ENCODE data around the gene ITGB6. TPM values are rescaled to one million over a fixed set of nuclear protein-coding genes. Genes with fewer than 3 reads are reported as not detected.
"Not testable (repeated sequence)": the region's sequence is repeated elsewhere in the genome, so short reads cannot be mapped to it uniquely, and the experiment has no call there.

ITGB6 gene
- total RNA-seq, 2 experiments from 2014 or later, result not detected

DNA sequence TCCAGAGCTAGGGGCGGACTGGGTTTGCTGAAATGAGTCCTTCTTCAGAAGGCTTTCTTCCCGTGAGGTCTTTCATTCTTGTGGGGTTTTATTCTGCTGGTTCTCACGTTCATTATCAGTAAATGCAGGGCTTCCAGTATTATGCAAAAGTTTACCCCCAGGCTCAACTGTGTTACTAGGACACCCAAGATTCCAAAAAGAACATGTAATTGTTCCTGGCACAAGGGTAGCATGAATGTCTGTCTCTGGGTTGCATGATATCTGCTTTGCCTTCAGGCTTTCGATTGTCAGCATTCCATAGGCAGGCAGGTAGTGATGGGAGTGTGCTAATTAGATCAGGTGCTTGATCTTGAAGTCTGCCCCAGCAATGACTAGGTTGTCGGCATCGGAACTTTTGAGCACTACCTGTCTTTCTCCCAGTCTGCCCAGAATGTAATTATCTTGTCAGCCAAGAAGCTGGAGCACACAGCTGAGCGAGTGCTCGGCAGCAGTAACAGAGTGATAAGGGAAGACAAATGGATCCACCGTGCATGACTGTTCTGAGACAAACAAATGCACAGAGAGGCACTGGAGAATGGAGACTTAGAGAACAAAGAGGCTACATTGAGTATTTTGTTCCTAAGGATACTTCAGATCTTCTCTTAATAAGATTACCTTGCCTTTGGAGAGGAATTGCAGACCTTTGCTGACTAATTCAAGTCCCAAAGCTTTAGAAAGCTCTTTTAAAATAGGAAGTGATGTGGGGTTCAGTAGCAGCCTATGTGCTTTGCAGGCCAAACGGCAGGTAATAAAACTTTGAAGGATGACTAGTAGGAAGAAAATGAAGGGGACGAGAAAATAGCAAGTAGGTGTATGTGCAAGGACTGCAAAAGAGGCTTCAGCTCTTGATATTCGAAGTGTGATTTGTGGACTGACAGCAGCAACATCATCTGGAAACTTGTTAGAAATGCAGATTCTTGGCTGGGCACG is 41.9 kb downstream of the ITGB6 start:
- CTCF ChIA-PET, result no interaction called here
- Mint-ChIP-seq H3K36me3 (no peaks in the 10 kb centered on the region), H3K27me3 (peaks cover 2% of the 10 kb centered on the region), H3K9me3 (ENCODE audit: low read depth) (no peaks in the 10 kb centered on the region), H3K27ac (no peak overlapping the region), H3K4me3 (no peak overlapping the region), H3K4me1 (no peaks in the 10 kb centered on the region)
- ATAC-seq (no peak), DNase-seq (no peak)

DNA sequence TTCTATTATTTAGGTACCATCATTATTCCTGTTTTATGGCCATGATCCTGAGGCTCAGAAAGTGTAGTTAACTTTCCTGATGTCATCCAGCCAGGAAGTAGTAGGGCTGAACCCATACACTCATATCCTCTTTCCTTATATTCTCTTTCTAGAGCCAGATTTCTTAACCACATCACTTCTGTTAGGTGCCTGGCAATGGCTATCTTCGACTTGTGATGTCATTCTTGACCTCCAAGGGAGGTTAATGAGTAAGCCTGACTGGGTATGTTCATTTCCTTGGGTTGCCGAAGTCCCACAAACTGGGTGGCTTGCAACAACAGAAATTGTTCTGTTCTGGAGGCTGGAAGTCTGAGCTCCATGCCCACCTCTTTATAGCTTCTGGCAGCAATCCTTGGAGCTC is 43.4 kb downstream of the ITGB6 start:
- Mint-ChIP-seq H3K27ac (no peak overlapping the region), H3K27me3 (peaks cover 13% of the 10 kb centered on the region), H3K9me3 (ENCODE audit: low read depth) (no peaks in the 10 kb centered on the region), H3K4me1 (no peaks in the 10 kb centered on the region), H3K36me3 (no peaks in the 10 kb centered on the region), H3K4me3 (no peak overlapping the region)
- ATAC-seq, result no peak
- DNase-seq, result no peak
- CTCF ChIA-PET, result no interaction called here

DNA sequence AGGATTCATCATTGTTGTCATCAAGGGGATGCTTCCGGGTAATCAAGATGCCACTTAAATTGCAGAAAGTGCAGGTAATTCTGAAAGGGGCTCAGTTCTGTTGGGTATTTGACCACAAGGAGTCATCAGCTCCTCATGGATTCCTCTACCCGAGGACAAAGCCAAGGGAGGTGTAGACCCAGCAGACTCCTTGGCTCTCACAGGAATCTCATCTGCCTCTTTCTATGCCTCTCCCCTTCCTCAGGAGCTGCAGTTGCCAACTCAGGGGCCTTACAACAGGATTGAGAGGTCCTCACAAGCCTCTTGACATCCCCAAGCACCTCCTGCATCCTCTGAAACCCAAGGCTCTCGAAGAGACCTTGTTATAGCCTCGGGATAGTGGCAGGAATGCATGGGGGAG is 44.0 kb downstream of the ITGB6 start:
- CTCF ChIA-PET, result no interaction called here
- ATAC-seq, result no peak
- H3K27me3 Mint-ChIP-seq, result peaks cover 18% of the 10 kb centered on the region
- H3K4me1 Mint-ChIP-seq, result no peaks in the 10 kb centered on the region
- no peak overlapping the region for H3K27ac Mint-ChIP-seq
- no peaks in the 10 kb centered on the region for H3K9me3 Mint-ChIP-seq (ENCODE audit: low read depth)
- no peaks in the 10 kb centered on the region for H3K36me3 Mint-ChIP-seq
- DNase-seq, result no peak
- H3K4me3 Mint-ChIP-seq, result no peak overlapping the region

DNA sequence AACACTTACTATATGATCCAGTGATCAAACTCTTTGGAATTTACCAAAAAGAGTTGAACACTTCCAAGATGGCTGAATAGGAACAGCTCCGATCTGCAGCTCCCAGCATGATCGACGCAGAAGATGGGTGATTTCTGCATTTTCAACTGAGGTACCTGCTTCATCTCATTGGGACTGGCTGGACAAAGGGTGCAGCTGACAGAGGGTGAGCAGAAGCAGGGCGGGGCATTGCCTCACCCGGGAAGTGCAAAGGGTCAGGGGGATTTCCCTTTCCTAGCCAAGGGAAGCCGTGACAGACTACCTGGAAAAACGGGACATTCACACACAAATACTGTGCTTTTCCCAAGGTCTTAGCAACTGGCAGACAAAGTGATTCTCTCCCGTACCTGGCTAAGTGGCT is 51.7 kb downstream of the ITGB6 start:
- ATAC-seq; H3K9me3 Mint-ChIP-seq (ENCODE audit: low read depth); DNase-seq; H3K4me1 Mint-ChIP-seq; H3K27ac Mint-ChIP-seq; H3K4me3 Mint-ChIP-seq; CTCF ChIA-PET; H3K36me3 Mint-ChIP-seq: not testable (repeated sequence)
- peaks cover 56% of the 10 kb centered on the region for H3K27me3 Mint-ChIP-seq

DNA sequence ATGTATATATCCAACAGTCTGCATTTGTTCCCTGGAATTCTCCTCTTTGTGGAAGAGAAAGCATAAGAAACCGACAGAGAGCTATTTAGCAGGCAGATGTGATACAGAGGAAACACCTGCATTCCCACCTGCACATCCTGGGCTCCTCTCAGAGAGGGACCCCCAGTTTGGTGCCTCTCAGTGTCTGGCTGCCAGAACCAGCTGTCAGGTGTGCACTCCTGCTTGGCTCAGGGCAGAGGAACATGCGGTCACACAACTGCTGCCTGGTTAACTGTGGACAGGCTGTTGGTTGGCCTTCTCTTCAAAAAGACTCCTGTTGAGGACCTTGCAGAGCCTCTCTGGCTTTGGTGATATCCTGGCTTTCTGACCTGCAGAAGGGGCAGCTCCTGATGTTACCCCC is 54.6 kb downstream of the ITGB6 start:
- CTCF ChIA-PET, result no interaction called here
- no peaks in the 10 kb centered on the region for H3K9me3 Mint-ChIP-seq (ENCODE audit: low read depth)
- no peak for ATAC-seq
- no peak overlapping the region for H3K4me3 Mint-ChIP-seq
- peaks cover 43% of the 10 kb centered on the region for H3K27me3 Mint-ChIP-seq
- DNase-seq, result no peak
- H3K4me1 Mint-ChIP-seq, result no peaks in the 10 kb centered on the region
- no peak overlapping the region for H3K27ac Mint-ChIP-seq
- no peaks in the 10 kb centered on the region for H3K36me3 Mint-ChIP-seq

DNA sequence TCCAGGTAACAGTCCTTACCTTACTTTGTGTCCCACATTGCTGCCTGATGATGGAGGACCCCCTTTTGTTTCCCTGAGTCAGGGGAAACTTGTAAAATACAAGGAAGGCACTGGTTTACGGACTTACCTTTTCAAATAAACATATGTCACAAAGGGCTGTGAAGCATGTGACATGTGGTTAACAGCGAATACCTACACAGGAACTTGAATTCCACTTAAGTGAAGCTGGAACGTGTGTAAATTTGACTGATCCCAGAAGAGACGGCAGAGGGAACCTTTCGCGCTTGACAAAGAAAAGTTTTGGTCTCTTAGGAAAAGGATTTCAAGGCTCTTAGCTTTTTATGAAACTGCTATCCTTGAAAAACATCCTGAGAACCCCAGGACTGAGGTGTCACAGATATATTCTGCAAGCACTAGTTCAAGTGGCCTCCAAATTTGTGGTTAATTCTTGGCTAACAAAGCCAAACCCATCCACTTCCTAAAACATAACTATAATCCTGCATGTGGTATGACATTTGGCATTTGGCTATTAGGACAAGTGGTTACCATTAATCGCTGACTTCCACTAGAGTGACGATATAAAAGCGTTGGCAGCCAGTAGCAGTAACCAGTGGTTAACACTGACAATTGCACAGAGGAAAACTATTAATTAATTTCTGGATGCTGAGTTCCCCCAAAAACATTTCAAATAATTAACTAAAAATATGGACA is 55.6 kb downstream of the ITGB6 start:
- CTCF ChIA-PET, result no interaction called here
- no peaks in the 10 kb centered on the region for H3K9me3 Mint-ChIP-seq (ENCODE audit: low read depth)

DNA sequence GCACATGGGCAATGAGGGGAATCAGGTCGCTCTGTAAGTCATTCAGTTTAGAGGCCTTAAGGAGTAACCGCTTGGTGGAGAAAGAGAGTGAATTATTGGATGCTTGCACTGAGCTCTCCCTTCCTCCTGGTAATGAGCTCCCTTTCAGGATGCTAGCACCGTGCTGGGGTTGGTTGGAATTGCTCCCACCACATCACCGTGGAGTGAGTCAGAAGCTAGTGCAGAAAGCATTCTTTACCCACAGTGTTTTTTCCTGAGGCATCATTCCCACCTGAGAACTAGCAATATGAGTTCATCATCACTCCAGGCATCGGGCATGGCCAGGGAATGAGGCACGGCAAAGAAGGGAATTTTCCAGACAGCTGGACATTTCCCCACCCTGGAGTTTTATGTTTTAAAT is 57.6 kb downstream of the ITGB6 start:
- Mint-ChIP-seq H3K27ac (no peak overlapping the region), H3K36me3 (no peaks in the 10 kb centered on the region), H3K4me3 (no peak overlapping the region), H3K27me3 (peaks cover 37% of the 10 kb centered on the region), H3K4me1 (no peaks in the 10 kb centered on the region), H3K9me3 (ENCODE audit: low read depth) (no peaks in the 10 kb centered on the region)
- CTCF ChIA-PET, result no interaction called here
- ATAC-seq (no peak), DNase-seq (no peak)

More for the DNA sequence above, 55.6 kb downstream of the ITGB6 start:
- Mint-ChIP-seq H3K4me3 (no peak overlapping the region), H3K27me3 (peaks cover 44% of the 10 kb centered on the region), H3K27ac (no peak overlapping the region), H3K4me1 (no peaks in the 10 kb centered on the region), H3K36me3 (no peaks in the 10 kb centered on the region)
- ATAC-seq (no peak), DNase-seq (no peak)

DNA sequence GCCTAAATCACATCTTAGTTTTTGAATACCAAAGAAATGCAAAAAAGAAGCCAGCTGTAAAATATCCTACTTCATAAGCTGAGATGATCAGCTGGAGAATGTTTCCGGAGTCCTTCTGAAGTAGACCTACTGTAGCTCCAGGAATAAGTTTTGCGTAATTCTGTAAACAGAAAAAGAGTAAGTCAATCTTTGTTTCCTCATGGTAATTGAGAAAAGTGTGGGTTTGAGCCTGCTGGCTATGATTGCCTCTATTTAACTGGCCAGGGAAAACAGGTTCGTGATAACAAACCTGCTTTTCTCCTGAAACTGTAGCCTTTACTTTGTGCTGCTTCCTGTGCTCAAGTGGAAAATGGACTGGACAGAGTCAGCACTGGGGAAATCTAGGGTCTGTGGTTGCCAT is 58.2 kb downstream of the ITGB6 start:
- no peak for DNase-seq
- no peak for ATAC-seq
- Mint-ChIP-seq H3K9me3 (ENCODE audit: low read depth) (no peaks in the 10 kb centered on the region), H3K4me1 (no peaks in the 10 kb centered on the region), H3K36me3 (no peaks in the 10 kb centered on the region), H3K4me3 (no peak overlapping the region), H3K27me3 (peaks cover 34% of the 10 kb centered on the region), H3K27ac (no peak overlapping the region)
- CTCF ChIA-PET, result no interaction called here

DNA sequence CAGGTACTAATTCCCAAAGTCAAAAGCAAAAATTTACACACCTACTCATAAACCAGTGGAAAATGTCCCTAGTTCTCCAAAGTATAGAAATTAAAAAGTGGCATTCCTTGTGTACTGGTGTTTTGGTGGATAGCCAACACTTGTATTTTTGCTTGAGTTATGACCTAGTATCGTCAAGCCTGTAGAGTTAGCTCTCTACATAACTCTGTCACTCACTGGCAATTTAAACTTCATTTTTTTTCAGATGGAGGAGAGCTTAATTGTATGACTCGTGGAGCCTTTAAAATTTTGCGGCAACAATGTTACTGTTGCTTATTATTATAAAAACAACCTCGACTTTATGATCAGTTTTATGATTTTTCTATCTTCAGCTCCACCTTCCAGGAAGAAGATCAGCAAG is 58.7 kb downstream of the ITGB6 start:
- CTCF ChIA-PET, result no interaction called here
- Mint-ChIP-seq H3K4me1 (no peaks in the 10 kb centered on the region), H3K4me3 (no peak overlapping the region), H3K9me3 (ENCODE audit: low read depth) (no peaks in the 10 kb centered on the region), H3K27ac (no peak overlapping the region), H3K36me3 (no peaks in the 10 kb centered on the region), H3K27me3 (peaks cover 31% of the 10 kb centered on the region)
- no peak for ATAC-seq
- no peak for DNase-seq

DNA sequence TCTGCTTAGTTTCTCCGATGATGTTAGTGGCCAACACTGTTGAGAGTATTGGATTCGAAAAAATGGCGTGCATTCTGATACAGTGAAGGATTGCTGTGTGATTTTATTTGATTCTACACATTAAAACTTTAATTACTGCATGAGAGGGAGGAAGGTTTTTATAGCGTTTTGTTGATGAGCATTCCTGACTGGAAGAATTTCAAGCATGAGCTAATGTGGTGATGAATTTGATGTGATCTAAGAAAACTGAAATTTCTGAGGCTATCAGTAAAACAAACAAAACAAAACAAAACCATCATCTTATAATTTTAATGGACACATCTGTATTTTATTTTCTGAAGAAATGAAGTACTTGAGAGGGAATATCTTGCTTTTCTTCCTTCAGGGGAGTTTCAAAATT is 59.6 kb downstream of the ITGB6 start:
- no peak for DNase-seq
- H3K36me3 Mint-ChIP-seq, result no peaks in the 10 kb centered on the region
- no peaks in the 10 kb centered on the region for H3K4me1 Mint-ChIP-seq
- no peak for ATAC-seq
- no peaks in the 10 kb centered on the region for H3K9me3 Mint-ChIP-seq (ENCODE audit: low read depth)
- H3K4me3 Mint-ChIP-seq, result no peak overlapping the region
- CTCF ChIA-PET, result no interaction called here
- H3K27me3 Mint-ChIP-seq, result peaks cover 27% of the 10 kb centered on the region
- H3K27ac Mint-ChIP-seq, result no peak overlapping the region

DNA sequence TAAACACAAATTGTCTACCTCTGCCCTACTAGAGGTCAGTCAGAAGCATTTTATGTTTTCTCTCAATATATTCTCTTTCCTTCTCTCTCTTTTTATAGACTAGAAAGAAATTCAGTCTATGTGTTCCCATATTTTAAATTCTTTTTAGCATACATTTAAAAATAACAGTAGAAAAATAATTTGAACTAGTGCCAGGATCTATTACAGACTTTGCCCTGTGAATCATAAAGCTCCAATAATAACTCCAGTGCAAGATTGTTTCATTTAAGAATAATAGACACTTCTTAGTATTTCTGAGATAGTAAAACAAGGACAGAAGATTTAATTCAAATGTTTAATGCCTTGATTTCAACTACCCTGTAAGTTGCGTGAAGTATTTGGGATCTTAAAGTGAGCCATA is 60.1 kb downstream of the ITGB6 start:
- Mint-ChIP-seq H3K27me3 (peaks cover 24% of the 10 kb centered on the region), H3K4me3 (no peak overlapping the region), H3K27ac (no peak overlapping the region), H3K9me3 (ENCODE audit: low read depth) (no peaks in the 10 kb centered on the region), H3K36me3 (no peaks in the 10 kb centered on the region), H3K4me1 (no peaks in the 10 kb centered on the region)
- DNase-seq, result no peak
- no peak for ATAC-seq
- CTCF ChIA-PET, result interaction anchor here (0.6 kb wide), 1 partner anchor 625 kb away, joined by 3 read pairs; no protein-coding TSS in a partner anchor

DNA sequence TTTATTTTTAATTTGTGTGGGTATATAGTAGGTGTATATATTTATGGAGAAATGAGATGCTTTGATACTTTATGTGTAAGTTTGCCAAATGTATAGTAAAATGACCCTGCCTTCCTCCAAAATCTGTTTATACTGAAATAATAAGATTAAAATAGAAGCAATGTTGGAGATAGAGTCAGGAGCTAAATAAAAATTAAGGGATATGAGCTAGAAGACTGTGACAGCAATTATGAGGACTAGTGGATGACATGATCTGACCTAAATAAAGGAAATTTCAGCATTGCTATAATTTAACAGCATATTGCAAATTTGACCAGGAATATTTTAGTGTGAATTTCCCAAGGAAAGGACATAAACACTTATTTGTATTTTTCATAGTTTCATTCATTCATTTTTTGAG is 60.7 kb downstream of the ITGB6 start:
- H3K27me3 Mint-ChIP-seq, result peaks cover 23% of the 10 kb centered on the region
- no peak for ATAC-seq

DNA sequence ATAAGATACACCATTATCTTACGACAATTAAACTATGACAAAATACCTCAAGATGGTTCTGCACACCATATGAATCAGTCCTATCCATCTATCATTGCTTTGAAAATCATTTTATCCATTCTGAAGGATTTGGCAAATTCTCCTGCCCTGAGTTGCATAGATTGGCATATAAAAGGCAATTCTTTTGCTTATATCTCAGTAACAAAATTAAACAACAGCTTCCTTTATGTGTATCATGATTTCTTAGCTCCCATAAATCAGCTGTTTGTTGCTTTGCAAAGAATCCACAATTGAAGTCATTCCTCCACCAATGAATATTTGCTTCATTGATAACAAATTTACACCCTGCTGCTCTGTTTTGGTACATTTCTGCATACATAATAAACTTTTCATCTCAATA is 61.7 kb downstream of the ITGB6 start:
- Mint-ChIP-seq H3K4me1 (no peaks in the 10 kb centered on the region), H3K9me3 (ENCODE audit: low read depth) (no peaks in the 10 kb centered on the region), H3K27me3 (peaks cover 25% of the 10 kb centered on the region), H3K36me3 (no peaks in the 10 kb centered on the region), H3K4me3 (no peak overlapping the region), H3K27ac (no peak overlapping the region)
- DNase-seq (no peak), ATAC-seq (no peak)
- CTCF ChIA-PET, result no interaction called here

More for the DNA sequence above, 60.7 kb downstream of the ITGB6 start:
- Mint-ChIP-seq H3K36me3 (no peaks in the 10 kb centered on the region), H3K4me1 (no peaks in the 10 kb centered on the region), H3K27ac (no peak overlapping the region), H3K4me3 (no peak overlapping the region), H3K9me3 (ENCODE audit: low read depth) (no peaks in the 10 kb centered on the region)
- CTCF ChIA-PET, result no interaction called here
- no peak for DNase-seq

DNA sequence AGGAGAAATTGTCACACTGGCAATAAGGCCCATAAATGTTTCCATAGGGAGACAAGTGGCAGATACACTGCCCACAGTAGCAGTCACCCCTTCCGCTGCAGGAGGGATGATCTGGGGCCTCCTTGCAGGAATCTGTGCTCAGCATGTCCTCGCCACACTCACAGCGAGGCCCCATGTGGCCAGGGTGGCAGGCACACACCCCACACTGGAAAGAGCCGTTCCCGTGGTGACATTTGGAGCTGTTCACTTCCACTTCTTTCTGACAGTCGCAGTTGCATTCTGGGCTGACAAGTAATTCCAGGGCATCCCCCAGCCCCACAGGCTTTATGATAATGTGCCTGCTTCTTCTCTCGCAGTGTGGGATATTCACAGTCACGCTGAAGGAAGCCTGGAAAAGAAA is 62.6 kb downstream of the ITGB6 start:
- Mint-ChIP-seq H3K9me3 (ENCODE audit: low read depth) (no peaks in the 10 kb centered on the region), H3K27me3 (peaks cover 25% of the 10 kb centered on the region), H3K27ac (no peak overlapping the region), H3K4me3 (no peak overlapping the region), H3K4me1 (no peaks in the 10 kb centered on the region), H3K36me3 (no peaks in the 10 kb centered on the region)
- no peak for ATAC-seq
- CTCF ChIA-PET, result no interaction called here
- DNase-seq, result no peak
